Activated gamma-delta T cell treated with anti-CD3 and anti-CD28 coated beads, Interleukin-2, amount 50 U/mL, for 16 hours (primary cell): ENCODE results near the gene NR1H3.

Source experiments
- DNase-seq: peaks from one replicate; pipeline ENCODE4 v3.0.0-alpha.2; 2020; ENCODE audit warnings: low read depth

Gene NR1H3

GRCh38 chr11:47269829-47270305 is 12.1 kb downstream of the NR1H3 start, which contains the start of gene MADD:
Gene MADD (plus strand): TSS chr11:47270133.
- DNase-seq = peak; percentile 85

- DNase-seq = peak; percentile 6
These were observed 12.8 kb downstream of the NR1H3 start for GRCh38 chr11:47270331-47271271.

GRCh38 chr11:47271328-47271727 is 13.5 kb downstream of the NR1H3 start:
- no peak for DNase-seq

GRCh38 chr11:47271961-47272661 is 14.3 kb downstream of the NR1H3 start:
- no peak for DNase-seq

- DNase-seq = no peak
These were observed 14.9 kb downstream of the NR1H3 start for GRCh38 chr11:47272706-47273105.

GRCh38 chr11:47274495-47275235 is 16.9 kb downstream of the NR1H3 start:
- no peak for DNase-seq

- no peak for DNase-seq
These were observed 19.1 kb downstream of the NR1H3 start for GRCh38 chr11:47276923-47277322.

GRCh38 chr11:47278058-47278457 is 20.3 kb downstream of the NR1H3 start:
- no peak for DNase-seq

- DNase-seq = no peak
These were observed 21.0 kb downstream of the NR1H3 start for GRCh38 chr11:47278769-47279168.

GRCh38 chr11:47280099-47280498 is 22.3 kb downstream of the NR1H3 start:
- no peak for DNase-seq

GRCh38 chr11:47280860-47281259 is 23.1 kb downstream of the NR1H3 start:
- DNase-seq = no peak

- no peak for DNase-seq
These were observed 24.7 kb downstream of the NR1H3 start for GRCh38 chr11:47282462-47282861.

GRCh38 chr11:47284151-47284550 is 26.4 kb downstream of the NR1H3 start:
- no peak for DNase-seq

GRCh38 chr11:47285969-47286770 is 28.4 kb downstream of the NR1H3 start:
- no peak for DNase-seq

GRCh38 chr11:47288066-47288465 is 30.3 kb downstream of the NR1H3 start:
- no peak for DNase-seq

- no peak for DNase-seq
These were observed 32.1 kb downstream of the NR1H3 start for GRCh38 chr11:47289856-47290255.

- DNase-seq = no peak
These were observed 37.6 kb downstream of the NR1H3 start for GRCh38 chr11:47295385-47295784.

- DNase-seq = no peak
These were observed 38.2 kb downstream of the NR1H3 start for GRCh38 chr11:47296045-47296444.

GRCh38 chr11:47299078-47299477 is 41.3 kb downstream of the NR1H3 start:
- DNase-seq = no peak

- DNase-seq = no peak
These were observed 45.1 kb downstream of the NR1H3 start for GRCh38 chr11:47302853-47303252.

- DNase-seq = no peak
These were observed 48.1 kb downstream of the NR1H3 start for GRCh38 chr11:47305734-47306483.
